B cell (primary cell): ENCODE measurements around the gene MAD1L1.

Source experiments
- CTCF ChIP-seq: fragments of 200-600 bp; IDR thresholded peaks from one replicate; pipeline ENCODE4 v1.8.0; 2022; ENCODE audit warnings: antibody characterized with exemption, mild to moderate bottlenecking
- EZH2 ChIP-seq: IDR thresholded peaks from 2 replicates; pipeline ENCODE4 v1.6.1; 2012; ENCODE audit warnings: borderline replicate concordance, low read depth, mild to moderate bottlenecking, moderate library complexity, low read length; ENCODE audit not compliant: insufficient read depth, poor library complexity, severe bottlenecking

- TF ChIP-seq CTCF (no peak), EZH2 (no peak)
These were observed 218.1 kb downstream of the MAD1L1 start for GRCh38 chr7:2014391-2015241.
